Measurements from ENCODE around the gene TPBGL.

GRCh38 chr11:75200531-75200930, 40.0 kb upstream of the TPBGL start:
- TF ChIP-seq POLR2AphosphoS5 (IDR thresholded peaks at IDR 0.05) (no peak), CTCF (IDR thresholded peaks at IDR 0.05 in 8 of 11, conservative IDR thresholded peaks at IDR 0.05 in 3 of 11) (no peak)
